ENCODE measurements around the gene SLC15A5.

SLC15A5 gene

DNA sequence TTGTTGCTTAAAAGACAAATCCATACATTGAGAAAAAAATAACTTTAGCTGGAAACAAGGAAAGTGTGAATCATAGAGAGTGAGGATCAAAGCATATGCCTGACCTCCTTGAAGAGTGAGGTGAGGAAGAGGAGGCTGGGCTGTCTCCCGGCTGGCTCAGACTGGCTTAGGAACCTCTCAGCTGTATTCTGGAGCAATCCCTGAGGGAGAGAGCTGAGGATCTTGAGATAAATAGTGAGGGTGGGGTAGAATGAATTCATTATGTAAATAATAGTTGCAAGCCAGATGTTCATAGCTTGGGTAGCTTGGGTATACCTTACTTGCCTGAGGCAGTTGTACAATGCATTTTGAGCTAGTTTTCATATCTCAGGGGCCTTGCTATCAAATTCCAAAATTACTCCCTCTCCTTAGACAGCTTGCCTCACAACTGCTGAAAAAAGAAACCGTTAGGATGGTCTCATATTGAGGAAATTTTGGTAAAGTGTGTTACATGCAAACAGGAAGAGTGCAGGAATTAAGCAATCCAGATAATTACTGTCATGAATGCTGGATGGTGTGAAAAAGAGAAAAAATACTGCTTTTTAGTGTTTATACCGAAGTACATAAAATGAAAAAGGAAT, 30.5 kb upstream of the SLC15A5 start:
- H3K4me3 ChIP-seq (ENCODE audit: low read depth, low read length), result no peak overlapping the region
- no peak for TF ChIP-seq CTCF (IDR thresholded peaks at IDR 0.05; ENCODE audit: low read depth, low read length)

DNA sequence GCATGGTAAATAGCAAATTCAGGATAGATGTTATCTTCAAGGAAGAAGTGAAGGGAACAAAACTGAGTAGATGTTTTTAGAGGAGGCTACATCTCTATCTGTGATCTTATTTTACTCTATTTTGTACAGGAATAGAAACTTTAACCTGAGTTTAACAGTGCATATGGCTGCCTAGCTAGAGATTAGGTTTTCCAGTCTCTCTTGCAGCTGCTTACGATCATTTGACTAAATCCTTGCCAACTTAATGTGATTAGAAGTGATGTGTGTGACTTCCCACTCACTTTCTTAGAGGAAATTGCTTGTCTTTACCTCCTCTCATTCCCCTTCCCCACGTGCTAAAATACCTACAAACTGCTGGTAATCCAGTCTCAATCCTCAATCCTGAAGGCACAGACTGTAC, 26.5 kb upstream of the SLC15A5 start:
- TF ChIP-seq CTCF (IDR thresholded peaks at IDR 0.05; ENCODE audit: low read depth, low read length), result no peak
- no peak overlapping the region for H3K4me3 ChIP-seq (ENCODE audit: low read depth, low read length)

- no peak for TF ChIP-seq CTCF (IDR thresholded peaks at IDR 0.05; ENCODE audit: low read depth, low read length)
- H3K4me3 ChIP-seq (ENCODE audit: low read depth, low read length), result no peak overlapping the region
Observed at GRCh38 chr12:16300736-16301135, 23.3 kb upstream of the SLC15A5 start.

- H3K4me3 ChIP-seq (ENCODE audit: low read depth, low read length), result no peak overlapping the region
- no peak for TF ChIP-seq CTCF (IDR thresholded peaks at IDR 0.05; ENCODE audit: low read depth, low read length)
Observed at GRCh38 chr12:16300122-16300521, 22.6 kb upstream of the SLC15A5 start.

DNA sequence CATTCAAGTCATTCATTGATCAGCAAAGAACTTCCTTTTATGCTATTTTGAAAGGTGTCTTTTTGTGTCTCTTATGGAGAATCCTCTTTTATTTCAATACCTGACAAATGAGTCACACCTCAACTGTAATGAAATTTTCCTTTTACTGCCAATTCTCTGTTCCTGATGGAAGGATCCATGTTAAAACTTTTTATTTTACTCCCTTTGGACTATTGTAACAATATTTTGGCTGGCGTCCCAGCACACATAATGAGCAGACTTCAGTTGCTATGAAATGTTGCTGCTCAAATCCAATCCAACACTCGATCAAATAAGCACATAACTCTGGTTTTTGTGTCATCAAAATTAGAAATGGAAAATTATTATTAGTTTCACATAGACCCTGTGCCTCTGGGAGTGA, 21.9 kb upstream of the SLC15A5 start:
- TF ChIP-seq CTCF (IDR thresholded peaks at IDR 0.05; ENCODE audit: low read depth, low read length), result no peak
- H3K4me3 ChIP-seq (ENCODE audit: low read depth, low read length), result no peak overlapping the region

- TF ChIP-seq CTCF (IDR thresholded peaks at IDR 0.05; ENCODE audit: low read depth, low read length), result no peak
- no peak overlapping the region for H3K4me3 ChIP-seq (ENCODE audit: low read depth, low read length)
Observed at GRCh38 chr12:16297521-16297920, 20.0 kb upstream of the SLC15A5 start.

DNA sequence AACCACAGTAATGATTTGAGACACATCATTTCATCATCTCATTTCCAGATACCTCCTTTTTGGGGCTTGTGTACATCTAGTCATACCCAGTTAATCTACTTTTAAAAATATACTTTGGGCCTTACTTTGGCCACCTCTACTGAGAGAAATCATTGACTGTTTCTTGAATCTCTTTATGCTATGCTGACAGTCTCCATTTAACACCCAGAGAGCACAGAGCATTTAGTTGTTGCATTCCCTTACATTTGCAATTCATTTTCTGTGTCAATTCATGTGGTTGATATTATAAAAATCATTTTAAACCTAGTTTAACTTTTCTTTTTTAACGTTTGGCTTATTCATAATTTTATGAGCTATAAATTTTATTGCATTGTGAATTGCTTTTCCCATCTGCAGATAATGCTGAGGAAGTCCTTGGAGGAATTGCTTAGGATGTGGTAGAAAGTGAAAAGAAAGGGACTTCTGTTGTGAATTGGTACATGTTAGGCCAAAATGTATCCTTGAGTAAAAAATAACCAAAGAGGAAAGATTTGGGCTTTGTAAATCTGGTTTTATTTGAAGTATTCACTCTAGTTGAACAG, 17.0 kb upstream of the SLC15A5 start:
- no peak overlapping the region for H3K4me3 ChIP-seq (ENCODE audit: low read depth, low read length)
- TF ChIP-seq CTCF (IDR thresholded peaks at IDR 0.05; ENCODE audit: low read depth, low read length), result no peak
